Gastroesophageal sphincter (tissue), 4 donors: ENCODE measurements around the gene BTBD17. TPM values are rescaled to one million over a fixed set of nuclear protein-coding genes. Genes with fewer than 3 reads are reported as not detected.

Experiments used
- ATAC-seq: fragments of 150-250 bp; one replicate; pipeline ENCODE4 v1.9.1; 2016; ENCODE audit warnings: mild to moderate bottlenecking, moderate library complexity
- H3K27ac ChIP-seq, 4 donors: fragments of 200-600 bp; sonication (generic) in 3 of 4; 1 replicate in 3 of 4; 2 replicates in 1 of 4; pipeline ENCODE4 v1.5.1; 2016 to 2019
- H3K27me3 ChIP-seq: fragments of 200-600 bp; sonication (generic); one replicate; pipeline ENCODE4 v1.5.1; 2019
- H3K36me3 ChIP-seq, 2 donors: fragments of 200-600 bp; sonication (generic); one replicate each; pipeline ENCODE4 v1.5.1; 2019; ENCODE audit warnings: control low read depth in 1 of 2
- H3K4me1 ChIP-seq, 3 donors: fragments of 200-600 bp; sonication (generic); 1 replicate in 2 of 3; 2 replicates in 1 of 3; pipeline ENCODE4 v1.5.1; 2016 to 2019; ENCODE audit warnings: control low read depth in 2 of 3
- H3K4me3 ChIP-seq, 2 donors: fragments of 200-600 bp; sonication (generic); one replicate each; pipeline ENCODE4 v1.5.1; 2019; ENCODE audit warnings: mild to moderate bottlenecking in 1 of 2, moderate library complexity in 1 of 2
- H3K9me3 ChIP-seq, 3 donors: fragments of 200-600 bp; sonication (generic); one replicate each; pipeline ENCODE4 v1.5.1; 2017 to 2019; ENCODE audit warnings: control low read depth in 2 of 3
- CTCF ChIP-seq, 4 experiments: fragments of 200-600 bp in 2 of 4; fragments of 450-650 bp in 2 of 4; sonication (generic) in 1 of 4; IDR thresholded peaks; one replicate each; pipeline ENCODE4 v1.5.1; 2017 to 2019; ENCODE audit warnings: antibody characterized with exemption in 4 of 4, mild to moderate bottlenecking in 2 of 4, moderate library complexity in 2 of 4
- EP300 ChIP-seq: sonication (generic); formaldehyde crosslinking; IDR thresholded peaks from one replicate; pipeline ENCODE4 v1.6.1; 2017; ENCODE audit warnings: antibody characterized with exemption, mild to moderate bottlenecking
- POLR2A ChIP-seq, 2 donors: fragments of 450-650 bp; IDR thresholded peaks; one replicate each; pipeline ENCODE4 v1.6.1; 2017; ENCODE audit warnings: antibody characterized with exemption in 2 of 2, mild to moderate bottlenecking in 2 of 2, moderate library complexity in 1 of 2
- POLR2AphosphoS5 ChIP-seq: sonication (generic); formaldehyde crosslinking; IDR thresholded peaks from one replicate; pipeline ENCODE4 v1.6.1; 2017; ENCODE audit warnings: antibody characterized with exemption
- WGBS, 2 donors: methylation state at CpG; one replicate each; pipeline ENCODE4 v1.1.5; 2018; ENCODE audit warnings: low coverage in 1 of 2; 5-methylcytosine and 5-hydroxymethylcytosine counted together
- total RNA-seq, 4 donors: library from RNA; depleted of rRNA; stranded (reverse); fragments of >200 nt; gene quantifications; one replicate each; pipeline ENCODE4 v1.1.0, GENCODE V29; 2016

Gene BTBD17
- total RNA-seq, result not detected

- no peak within 1 kb of the TSS for H3K27ac ChIP-seq
- no peaks in the 10 kb centered on the region for H3K9me3 ChIP-seq
- H3K36me3 ChIP-seq, result no peaks in the 10 kb centered on the region
- TF ChIP-seq EP300, result no peak
- TF ChIP-seq POLR2AphosphoS5, result no peak
- no peak for TF ChIP-seq POLR2A (IDR thresholded peaks at IDR 0.05)
- peak in 3 of 4 experiments; percentile 55 to 80 (median 60) for TF ChIP-seq CTCF (IDR thresholded peaks at IDR 0.05)
- H3K4me1 ChIP-seq, result peaks cover 0 to 25% (median 0%) of the 10 kb centered on the region in 3 donors
- WGBS, 2 donors, result 15% methylated on average over 12 of the region's 28 CpGs; no CpG with 5 or more reads in 1 of the 2 donors
- H3K4me3 ChIP-seq, result no peak within 1 kb of the TSS
- peaks cover 75% of the 10 kb centered on the region for H3K27me3 ChIP-seq
- peak; percentile 70 for ATAC-seq
Observed at GRCh38 chr17:74361230-74362068, at the start of gene BTBD17. Gene BTBD17 (minus strand): TSS chr17:74361868. CDS start chr17:74361819, 49 bp downstream.

GRCh38 chr17:74410001-74410443 is 48.4 kb upstream of the BTBD17 start:
- no peaks in the 10 kb centered on the region for H3K9me3 ChIP-seq
- H3K27me3 ChIP-seq, result peaks cover 11% of the 10 kb centered on the region
- no peaks in the 10 kb centered on the region for H3K36me3 ChIP-seq
- no peak for TF ChIP-seq CTCF (IDR thresholded peaks at IDR 0.05)
- no peak for TF ChIP-seq EP300
- no peak for TF ChIP-seq POLR2A (IDR thresholded peaks at IDR 0.05)
- TF ChIP-seq POLR2AphosphoS5, result no peak
- WGBS, 2 donors, result 67% methylated on average over 1 of the region's 4 CpGs; no CpG with 5 or more reads in 1 of the 2 donors
- no peak for ATAC-seq
- H3K4me1 ChIP-seq, result no peaks in the 10 kb centered on the region
- no peak overlapping the region for H3K4me3 ChIP-seq
- H3K27ac ChIP-seq, result no peak overlapping the region

- H3K27ac ChIP-seq, result no peak overlapping the region
- H3K4me3 ChIP-seq, result no peak overlapping the region
- H3K36me3 ChIP-seq, result no peaks in the 10 kb centered on the region
- WGBS, 2 donors, result 55 to 65% methylated on average over 4 of the region's 4 CpGs
- H3K9me3 ChIP-seq, result no peaks in the 10 kb centered on the region
- no peak for TF ChIP-seq POLR2A (IDR thresholded peaks at IDR 0.05)
- TF ChIP-seq CTCF (IDR thresholded peaks at IDR 0.05), result no peak
- no peak for TF ChIP-seq POLR2AphosphoS5
- TF ChIP-seq EP300, result no peak
- H3K27me3 ChIP-seq, result peaks cover 23% of the 10 kb centered on the region
- H3K4me1 ChIP-seq, result no peaks in the 10 kb centered on the region
- ATAC-seq, result no peak
Observed at GRCh38 chr17:74408815-74409214, 47.1 kb upstream of the BTBD17 start.

GRCh38 chr17:74408262-74408661 is 46.6 kb upstream of the BTBD17 start:
- ATAC-seq, result no peak
- WGBS, 2 donors, result 71 to 100% methylated on average over 1 to 3 of the region's 3 CpGs

More at GRCh38 chr17:74408262-74408661, 46.6 kb upstream of the BTBD17 start:
- H3K36me3 ChIP-seq, result no peaks in the 10 kb centered on the region
- no peaks in the 10 kb centered on the region for H3K4me1 ChIP-seq
- no peak overlapping the region for H3K27ac ChIP-seq
- no peak for TF ChIP-seq POLR2AphosphoS5
- TF ChIP-seq CTCF (IDR thresholded peaks at IDR 0.05), result no peak
- no peak for TF ChIP-seq EP300
- TF ChIP-seq POLR2A (IDR thresholded peaks at IDR 0.05), result no peak
- H3K27me3 ChIP-seq, result peaks cover 23% of the 10 kb centered on the region
- no peak overlapping the region for H3K4me3 ChIP-seq
- H3K9me3 ChIP-seq, result no peaks in the 10 kb centered on the region
